NB4 (cell line): ENCODE measurements around the gene ARHGAP26.

ENCODE experiments used
- DNase-seq: peaks from one replicate; pipeline ENCODE4 v3.0.0; 2010; ENCODE audit warnings: low read depth
- H3K4me3 ChIP-seq: one replicate; pipeline ENCODE4 v1.5.1; 2011; ENCODE audit warnings: mild to moderate bottlenecking, low read depth, low read length, moderate library complexity
- CTCF ChIP-seq: IDR thresholded peaks from one replicate; pipeline ENCODE4 v1.5.1; 2012; ENCODE audit warnings: low read depth, low read length
- MAX ChIP-seq: IDR thresholded peaks from 2 replicates; pipeline ENCODE4 v1.6.1; 2011; ENCODE audit warnings: low read depth, low read length
- MYC ChIP-seq: IDR thresholded peaks from 2 replicates; pipeline ENCODE4 v1.6.1; 2011; ENCODE audit warnings: low read depth, low read length
- POLR2A ChIP-seq: IDR thresholded peaks from 2 replicates; pipeline ENCODE4 v1.6.1; 2011; ENCODE audit warnings: mild to moderate bottlenecking; ENCODE audit not compliant: insufficient read length; ENCODE audit errors: extremely low read depth

The ARHGAP26 gene

GRCh38 chr5:143101121-143101520, 330.9 kb downstream of the ARHGAP26 start:
- no peak for DNase-seq
- no peak overlapping the region for H3K4me3 ChIP-seq
- TF ChIP-seq MYC (no peak), MAX (no peak), CTCF (no peak), POLR2A (no peak)

GRCh38 chr5:143101725-143102386, 331.7 kb downstream of the ARHGAP26 start:
- no peak for TF ChIP-seq CTCF
- TF ChIP-seq POLR2A, result no peak
- TF ChIP-seq MYC, result no peak
- no peak for TF ChIP-seq MAX
- H3K4me3 ChIP-seq, result no peak overlapping the region

GRCh38 chr5:143102411-143102810, 332.2 kb downstream of the ARHGAP26 start:
- H3K4me3 ChIP-seq, result no peak overlapping the region
- no peak for TF ChIP-seq CTCF
- DNase-seq, result peak; percentile 29

More at GRCh38 chr5:143101725-143102386, 331.7 kb downstream of the ARHGAP26 start:
- DNase-seq, result no peak

GRCh38 chr5:143105216-143105905, 335.2 kb downstream of the ARHGAP26 start:
- DNase-seq, result no peak

GRCh38 chr5:143106174-143106573, 336.0 kb downstream of the ARHGAP26 start:
- TF ChIP-seq CTCF, result no peak
- TF ChIP-seq MAX, result no peak
- TF ChIP-seq MYC, result no peak
- no peak for TF ChIP-seq POLR2A
- DNase-seq, result peak; percentile 52
- no peak overlapping the region for H3K4me3 ChIP-seq

More at GRCh38 chr5:143105216-143105905, 335.2 kb downstream of the ARHGAP26 start:
- no peak overlapping the region for H3K4me3 ChIP-seq
- TF ChIP-seq MYC (no peak), CTCF (no peak), POLR2A (no peak), MAX (no peak)
